ENCODE measurements around the gene CDC42BPB.

CDC42BPB gene

GRCh38 chr14:102914474-102915291 lies 142.7 kb downstream of the CDC42BPB start:
- no peak for TF ChIP-seq CTCF (IDR thresholded peaks at IDR 0.05)

GRCh38 chr14:102913341-102914211 lies 143.8 kb downstream of the CDC42BPB start:
- no peak for TF ChIP-seq CTCF (IDR thresholded peaks at IDR 0.05)

- no peak for TF ChIP-seq CTCF (IDR thresholded peaks at IDR 0.05)
Observed at GRCh38 chr14:102911991-102912761, 145.2 kb downstream of the CDC42BPB start.

- no peak for TF ChIP-seq CTCF (IDR thresholded peaks at IDR 0.05)
Observed at GRCh38 chr14:102911541-102911951, 145.8 kb downstream of the CDC42BPB start.

GRCh38 chr14:102910442-102910841 lies 146.9 kb downstream of the CDC42BPB start:
- TF ChIP-seq CTCF (IDR thresholded peaks at IDR 0.05), result no peak

GRCh38 chr14:102909911-102910310 lies 147.4 kb downstream of the CDC42BPB start:
- no peak for TF ChIP-seq CTCF (IDR thresholded peaks at IDR 0.05)

- TF ChIP-seq CTCF (IDR thresholded peaks at IDR 0.05), result no peak
Observed at GRCh38 chr14:102909462-102909861, 147.9 kb downstream of the CDC42BPB start.

Measured in LNCAP (cell line).